NCI-H345 (cell line): ENCODE results near the gene TTC39C.
A peak's percentile ranks its signal among the peaks of the same experiment; 100 is the strongest.
"Not testable (repeated sequence)": the region's sequence is repeated elsewhere in the genome, so short reads cannot be mapped to it uniquely, and the experiment has no call there.

Source experiments
- DNase-seq: peaks from one replicate; lab custom pipeline; 2025; lab: John Stamatoyannopoulos, UW

Gene TTC39C

DNA sequence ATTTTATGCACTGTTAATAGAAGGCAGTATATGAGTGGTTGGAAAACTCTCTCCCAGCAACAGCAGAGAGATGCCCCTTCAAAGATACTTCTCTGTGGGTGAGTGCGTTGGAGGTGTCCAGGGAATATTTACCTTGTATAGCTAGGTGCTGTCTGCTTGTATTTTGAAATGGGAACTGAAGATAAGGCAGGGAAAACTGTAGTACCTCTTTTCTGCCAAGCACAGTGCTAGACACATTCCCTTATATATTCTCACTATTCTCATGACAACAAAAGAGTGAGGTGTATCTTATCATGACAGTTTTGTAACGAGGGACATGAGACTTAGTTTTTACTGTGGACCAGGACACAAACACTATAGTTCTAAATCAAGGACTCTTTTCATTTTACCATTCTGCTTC is 2.1 kb downstream of the TTC39C start:
- peak; percentile 58 for DNase-seq

DNA sequence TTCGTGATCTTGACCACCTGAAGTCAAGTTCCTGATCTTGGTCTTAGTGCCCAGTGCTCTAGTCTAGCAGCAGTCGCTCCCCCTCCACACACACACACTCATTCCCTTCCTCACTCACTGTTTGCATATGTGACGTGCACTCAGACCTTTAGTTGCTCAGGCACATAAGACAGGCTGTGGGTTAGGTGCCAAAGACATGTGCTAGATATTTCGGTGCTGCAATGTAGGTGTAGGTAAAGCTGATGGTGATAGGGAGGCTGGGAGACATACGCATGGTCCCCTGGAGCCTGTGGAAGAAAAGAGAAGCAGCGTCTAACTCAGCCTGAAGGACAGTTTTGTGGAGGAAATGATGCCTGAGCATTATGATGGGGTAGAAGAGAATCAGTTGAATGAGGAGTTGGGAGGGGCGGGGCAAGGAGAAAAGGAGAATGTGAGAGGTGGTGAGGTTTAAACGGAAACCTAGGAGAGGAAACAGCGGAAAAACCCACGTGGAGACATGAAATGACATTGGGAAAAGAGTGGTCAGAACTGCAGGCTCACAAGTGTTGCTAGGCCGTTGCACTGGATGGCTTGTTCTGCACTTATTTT is 3.8 kb downstream of the TTC39C start:
- no peak for DNase-seq

DNA sequence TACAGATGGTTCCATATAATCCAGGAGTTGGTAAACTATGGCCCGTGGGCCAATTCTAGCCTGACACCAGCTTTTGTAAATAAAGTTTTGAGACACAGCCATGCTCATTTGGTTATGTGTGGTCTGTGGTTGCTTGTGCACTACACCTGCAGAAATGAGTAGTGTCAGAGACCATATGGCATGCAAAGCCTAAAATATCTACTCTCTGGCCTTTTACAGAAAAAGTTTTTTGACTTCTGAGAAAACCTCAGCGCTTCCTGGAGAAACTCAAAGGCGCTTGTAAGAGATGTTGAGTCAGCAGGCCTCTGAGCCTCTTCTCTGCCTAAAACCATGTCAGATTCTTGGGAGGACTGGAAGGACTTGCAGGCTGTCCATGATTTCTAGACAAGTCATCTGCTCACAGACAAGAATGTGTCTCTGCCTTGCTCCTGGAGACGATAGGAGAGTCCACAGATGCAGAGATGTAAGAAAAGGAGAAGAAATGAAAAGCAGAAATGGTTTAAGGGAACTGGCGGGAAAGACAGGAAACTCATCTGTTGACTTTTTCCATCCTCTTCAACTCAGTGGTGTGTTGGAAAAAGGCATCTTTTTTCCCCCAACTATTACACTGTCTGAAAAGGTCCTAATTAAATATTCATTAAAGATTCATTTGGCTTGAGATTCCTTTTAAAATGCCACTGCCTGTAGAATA is 5.2 kb downstream of the TTC39C start:
- DNase-seq, result no peak

DNA sequence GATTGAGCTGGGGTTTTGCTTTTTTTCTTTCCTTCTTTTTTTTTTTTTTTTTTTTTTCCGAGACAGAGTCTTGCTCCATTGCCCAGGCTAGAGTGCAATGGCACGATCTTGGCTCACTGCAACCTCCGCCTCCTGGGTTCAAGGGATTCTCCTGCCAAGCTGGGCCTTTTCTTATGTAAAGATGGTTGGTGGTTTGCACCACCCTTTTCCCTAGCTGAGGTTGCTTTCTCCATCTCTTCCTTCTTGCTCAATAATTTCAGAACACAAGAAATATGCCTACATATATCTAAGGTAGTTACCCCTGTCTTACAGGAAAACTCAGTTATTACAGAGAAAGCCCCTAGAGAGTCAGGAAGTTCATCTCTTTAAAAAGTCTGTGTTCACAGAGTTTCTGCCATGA is 7.0 kb downstream of the TTC39C start:
- no peak for DNase-seq

DNA sequence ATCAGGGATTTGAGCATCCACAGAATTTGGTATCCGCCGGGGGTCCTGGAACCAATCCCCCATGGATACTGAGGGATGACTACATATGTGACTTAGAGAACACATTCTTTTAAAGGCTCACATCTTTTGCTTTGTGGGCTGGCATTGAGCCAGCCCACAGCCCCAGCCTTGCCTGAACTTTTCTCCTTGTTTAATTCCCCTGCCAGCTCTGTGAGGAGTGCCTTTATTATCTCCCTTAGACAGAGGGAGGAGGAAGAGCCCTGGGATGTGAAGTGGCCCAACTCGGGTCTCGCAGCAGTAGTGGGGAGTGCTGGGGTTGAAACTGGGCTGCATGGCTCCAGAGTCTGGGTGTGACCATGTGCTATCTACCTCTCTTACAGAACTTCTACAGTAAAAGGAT is 7.6 kb downstream of the TTC39C start:
- no peak for DNase-seq

DNA sequence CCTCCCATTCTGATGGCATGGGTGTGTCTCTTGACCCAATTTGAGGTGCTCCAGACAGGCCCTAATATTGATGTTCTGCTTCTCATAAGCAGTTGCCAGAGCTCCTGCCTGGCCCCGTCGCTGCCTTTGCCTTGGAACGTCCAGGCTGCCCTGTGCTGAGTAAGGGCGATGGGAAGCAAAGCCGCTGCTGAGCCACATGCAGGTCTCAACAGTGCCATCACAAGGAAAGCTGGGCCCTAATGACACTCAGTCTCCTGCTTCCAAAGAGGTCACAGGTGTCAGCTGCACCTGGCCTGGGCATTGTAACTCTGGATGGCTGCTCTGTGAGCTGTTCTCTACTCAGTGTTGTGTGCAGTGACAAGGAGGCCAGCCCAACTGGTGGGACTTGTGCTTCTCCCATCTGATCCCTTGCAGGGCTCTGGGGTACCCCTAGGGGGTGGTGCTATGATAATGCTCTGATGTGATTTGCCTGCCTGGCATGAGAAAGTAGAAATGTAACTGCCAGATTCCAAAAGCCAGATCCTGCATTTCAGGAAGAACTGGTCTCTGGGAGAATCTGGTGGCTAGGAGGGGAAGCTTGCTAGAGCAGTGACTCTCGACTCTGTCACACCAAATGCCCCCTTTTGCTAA is 8.7 kb downstream of the TTC39C start:
- DNase-seq, result no peak

DNA sequence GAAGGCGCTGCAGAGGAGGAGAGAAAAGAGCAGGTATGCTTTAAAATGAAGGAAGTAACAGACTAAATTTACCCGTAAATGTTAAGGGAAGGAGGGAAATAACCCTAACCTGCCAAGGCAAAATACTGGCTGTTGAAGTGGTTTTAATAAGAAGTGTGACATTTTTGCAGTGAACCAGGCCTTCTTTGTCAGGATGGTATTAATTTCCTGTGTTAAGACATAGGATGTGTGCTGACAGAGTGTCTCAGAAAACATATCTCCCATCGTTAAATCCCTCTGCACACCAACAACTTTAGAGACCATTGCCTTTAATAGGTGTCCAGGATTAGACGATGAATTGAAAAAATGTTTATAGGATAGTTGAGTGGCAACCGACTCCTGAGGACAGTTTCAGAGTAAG is 9.9 kb downstream of the TTC39C start:
- DNase-seq, result no peak

DNA sequence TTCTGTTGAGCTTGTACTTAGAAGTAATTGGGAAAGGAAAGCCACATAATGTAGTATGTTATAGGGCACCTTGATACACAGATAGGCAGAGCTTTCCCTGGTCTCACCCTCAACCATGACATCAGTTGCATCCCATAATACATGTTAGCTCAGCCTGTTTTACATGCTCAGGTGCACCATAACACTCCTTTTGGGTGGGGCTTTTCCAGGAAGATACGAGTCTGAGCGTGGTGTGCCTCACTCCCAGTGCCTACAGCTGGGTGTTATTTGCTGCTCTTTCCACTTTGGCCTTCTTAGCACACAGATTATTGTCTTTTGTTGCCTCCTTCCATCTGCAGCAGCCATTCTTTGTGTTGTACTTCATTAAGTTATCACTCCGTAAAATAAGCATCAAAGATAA is 11.9 kb downstream of the TTC39C start:
- DNase-seq, result no peak

DNA sequence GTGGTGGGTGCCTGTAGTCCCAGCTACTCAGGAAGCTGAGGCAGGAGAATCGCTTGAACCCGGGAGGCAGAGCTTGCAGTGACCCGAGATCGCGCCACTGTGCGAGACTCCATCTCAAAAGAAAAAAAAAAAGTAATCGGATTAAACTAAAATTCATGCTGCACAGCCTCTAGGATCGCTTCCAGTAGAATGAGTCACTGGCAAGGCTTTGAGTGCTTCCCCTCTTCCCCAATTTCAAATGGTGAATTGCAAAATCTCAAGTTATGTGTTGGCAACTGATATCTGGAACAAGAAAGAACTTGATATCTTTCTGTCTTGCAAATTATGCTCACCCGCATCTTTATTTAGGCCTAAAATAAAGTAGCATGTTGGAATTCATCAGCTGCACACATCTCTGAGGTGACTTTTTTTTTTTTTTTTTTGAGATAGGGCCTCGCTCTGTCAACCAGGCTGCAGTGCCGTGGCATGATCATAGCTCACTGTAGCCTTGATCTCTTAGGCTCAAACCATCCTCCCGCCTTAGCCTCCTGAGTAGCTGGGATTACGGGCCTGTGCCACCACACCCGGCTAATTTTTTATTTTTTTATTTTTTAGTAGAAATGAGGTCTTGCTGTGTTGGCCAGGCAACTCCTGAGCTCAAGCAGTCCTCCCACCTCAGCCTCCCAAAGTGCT is 12.7 kb downstream of the TTC39C start:
- no peak for DNase-seq

DNA sequence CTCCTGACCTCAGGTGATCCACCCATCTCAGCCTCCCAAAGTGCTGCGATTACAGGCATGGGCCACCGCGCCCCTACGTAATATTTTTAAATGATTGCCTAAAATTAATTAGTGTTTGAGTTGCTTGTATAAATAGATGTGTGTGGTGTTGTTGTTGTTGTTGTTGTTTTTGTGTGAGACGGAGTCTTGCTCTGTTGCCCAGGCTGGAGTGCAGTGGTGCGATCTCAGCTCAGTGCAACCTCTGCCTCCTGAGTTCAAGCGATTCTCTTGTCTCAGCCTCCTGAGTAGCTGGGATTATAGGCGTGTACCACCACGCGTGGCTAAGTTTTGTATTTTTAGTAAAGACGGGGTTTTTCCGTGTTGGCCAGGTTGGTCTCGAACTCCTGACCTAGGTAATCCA is 14.4 kb downstream of the TTC39C start:
- DNase-seq, result not testable (repeated sequence)

DNA sequence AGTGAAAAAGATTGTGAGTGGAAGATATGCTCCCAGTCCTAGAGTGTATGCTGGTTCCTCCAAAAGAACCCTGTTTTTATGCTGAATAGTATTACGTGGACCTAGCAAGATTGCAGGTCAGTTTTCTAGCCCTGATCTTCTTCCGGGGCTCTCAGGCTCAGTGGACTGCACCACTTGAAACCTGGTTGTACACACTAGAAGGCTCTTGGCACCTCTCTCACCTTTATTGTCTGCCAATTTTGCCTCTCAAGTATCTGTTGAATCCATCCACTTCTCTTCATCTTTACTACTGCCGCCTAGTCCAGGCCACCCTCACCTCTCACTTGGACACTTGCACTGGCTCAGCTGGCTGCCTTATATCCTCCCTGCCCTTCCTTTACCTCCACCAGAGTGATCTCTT is 16.8 kb downstream of the TTC39C start:
- DNase-seq, result no peak

DNA sequence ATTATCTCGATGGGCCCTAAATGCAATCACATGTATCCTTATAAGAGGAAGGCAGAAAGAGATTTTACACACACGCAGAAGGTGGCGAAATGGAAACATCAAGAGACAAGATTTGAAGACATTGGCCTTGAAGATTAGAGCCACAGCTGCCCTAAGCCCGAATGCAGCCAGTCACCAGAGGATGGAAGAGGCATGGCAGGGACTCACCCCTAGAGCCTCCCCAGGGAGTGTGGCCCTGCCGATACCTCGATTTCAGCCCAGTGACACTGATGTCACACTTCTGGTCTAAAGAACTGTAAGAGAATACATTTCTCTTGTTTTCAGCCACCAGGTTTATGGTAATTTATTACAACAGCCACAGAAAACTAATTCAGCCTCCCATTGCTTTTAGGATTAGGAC is 17.4 kb downstream of the TTC39C start:
- DNase-seq, result no peak

DNA sequence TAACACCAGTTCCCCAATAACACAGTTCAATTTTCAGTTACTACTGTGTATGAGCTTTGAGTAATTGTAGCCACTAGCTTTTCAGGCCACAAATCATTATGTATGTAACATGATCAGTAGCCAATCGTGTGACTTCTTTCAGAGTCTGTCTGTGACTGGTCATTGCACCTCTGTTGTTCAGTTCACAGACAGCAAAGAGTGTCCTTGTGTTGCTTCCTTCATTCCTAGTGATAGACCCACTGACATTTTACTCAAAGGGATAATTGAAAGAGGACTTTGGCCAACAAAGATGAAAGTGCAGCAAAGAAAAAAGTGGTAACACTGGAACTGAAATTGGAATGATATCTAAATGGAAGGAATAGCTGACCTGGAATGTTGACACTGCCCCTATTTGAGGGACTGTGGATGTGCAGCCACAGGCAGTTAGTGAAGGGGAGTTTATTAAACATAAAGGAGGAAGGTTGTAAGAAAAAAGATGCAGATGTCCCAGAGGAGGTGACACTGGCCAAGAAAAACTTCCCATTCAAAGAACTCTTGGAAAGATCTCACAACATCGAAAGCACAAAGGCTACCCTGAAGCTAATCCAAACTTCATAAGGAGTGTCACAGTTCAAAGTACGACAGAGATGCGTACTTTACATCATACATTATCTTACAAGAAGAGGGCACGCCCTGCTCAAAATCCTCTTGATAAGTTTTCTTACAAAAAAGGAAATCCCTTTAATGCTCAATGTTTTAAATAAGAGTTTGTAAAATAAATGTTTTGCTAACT is 19.3 kb downstream of the TTC39C start:
- no peak for DNase-seq

DNA sequence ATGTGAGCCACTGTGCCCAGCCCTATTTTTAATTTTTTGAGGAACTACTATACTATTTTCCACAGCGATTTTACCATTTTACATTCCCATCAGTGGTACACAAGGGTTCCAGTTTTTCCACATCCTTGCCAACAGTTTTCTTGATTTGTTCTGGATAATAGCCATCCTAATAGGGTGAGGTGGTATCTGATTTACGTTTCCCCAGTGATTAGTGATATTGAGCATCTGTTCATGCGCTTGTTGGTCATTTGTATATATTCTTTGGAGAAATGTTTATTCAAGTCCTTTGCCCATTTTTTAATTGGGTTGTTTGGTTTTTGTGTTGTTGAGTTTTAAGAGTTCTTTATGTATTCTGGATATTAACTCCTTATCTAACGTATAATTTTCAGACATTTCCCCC is 20.8 kb downstream of the TTC39C start:
- DNase-seq, result no peak

DNA sequence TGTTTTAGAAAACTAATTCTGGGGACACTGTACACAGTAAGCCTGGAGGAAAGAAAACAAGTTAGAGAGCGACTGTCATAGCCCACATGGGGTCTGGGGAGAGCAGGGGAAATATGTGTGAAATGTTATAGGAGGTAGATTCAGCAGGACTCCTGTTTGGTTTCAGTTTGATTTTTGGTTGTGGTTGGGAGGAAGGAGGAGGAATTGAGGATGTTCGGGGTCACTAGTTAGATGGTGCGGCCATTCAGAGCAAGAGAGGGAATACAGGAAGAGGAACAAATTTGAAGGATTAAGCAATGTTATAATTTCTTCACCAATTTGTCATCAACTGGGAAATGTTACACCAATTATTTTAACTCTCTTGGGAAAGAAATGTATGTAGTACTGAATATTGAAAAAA is 25.1 kb downstream of the TTC39C start:
- no peak for DNase-seq

DNA sequence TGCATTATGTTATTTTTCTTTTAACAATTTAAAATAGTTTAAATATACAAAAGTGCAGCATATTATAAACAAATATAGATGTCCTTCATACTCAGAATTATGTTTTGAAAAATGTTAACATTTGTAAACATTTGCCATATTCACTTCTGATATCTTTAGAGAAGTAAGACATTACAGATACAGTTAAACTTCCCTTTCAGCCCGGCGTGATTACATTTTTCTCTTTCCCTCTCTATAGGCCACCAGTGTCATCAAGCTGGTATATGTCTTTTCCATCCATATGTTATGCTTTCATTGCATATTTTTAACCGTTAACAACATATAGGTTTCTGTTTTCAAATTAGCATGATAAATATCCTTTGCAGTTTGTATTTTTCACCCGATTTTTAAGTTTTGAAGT is 27.1 kb downstream of the TTC39C start:
- no peak for DNase-seq

DNA sequence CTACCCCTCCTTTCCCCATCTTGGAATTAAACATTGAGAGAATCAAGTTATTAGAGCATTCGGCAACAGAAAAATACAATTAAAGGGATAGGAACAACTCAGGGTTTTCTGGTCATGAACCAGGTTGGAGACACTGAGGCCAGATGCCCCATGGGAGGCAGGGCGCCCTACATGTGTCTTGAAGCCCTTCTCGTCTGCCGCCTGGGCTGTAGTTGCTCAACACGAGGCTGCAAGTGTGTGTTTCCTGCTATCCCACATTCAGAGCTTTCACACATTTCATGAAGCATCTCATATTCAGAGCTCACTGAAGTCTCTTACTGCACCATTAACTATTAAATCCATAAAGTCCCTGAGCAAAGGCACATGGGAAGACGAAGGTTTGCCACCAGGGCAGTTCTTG is 28.8 kb downstream of the TTC39C start:
- no peak for DNase-seq

DNA sequence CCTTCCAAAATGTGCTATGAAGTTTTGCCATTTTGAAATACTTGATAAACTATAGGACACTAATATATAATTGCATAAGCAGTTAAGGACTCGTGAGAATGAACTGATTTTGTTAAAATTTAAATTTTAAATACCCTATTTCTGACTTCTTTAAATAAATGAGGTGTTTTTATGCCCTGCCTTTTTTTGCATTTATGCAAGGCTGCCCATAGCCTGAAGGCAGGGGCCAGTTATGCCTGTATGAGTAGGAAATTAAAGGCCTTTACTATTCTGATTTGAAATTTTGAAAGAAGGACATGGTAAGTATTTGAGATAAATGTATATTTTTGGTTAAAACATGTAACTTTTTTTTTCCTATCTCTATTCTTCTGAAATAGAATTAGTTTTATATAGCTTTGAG is 33.7 kb downstream of the TTC39C start:
- no peak for DNase-seq

DNA sequence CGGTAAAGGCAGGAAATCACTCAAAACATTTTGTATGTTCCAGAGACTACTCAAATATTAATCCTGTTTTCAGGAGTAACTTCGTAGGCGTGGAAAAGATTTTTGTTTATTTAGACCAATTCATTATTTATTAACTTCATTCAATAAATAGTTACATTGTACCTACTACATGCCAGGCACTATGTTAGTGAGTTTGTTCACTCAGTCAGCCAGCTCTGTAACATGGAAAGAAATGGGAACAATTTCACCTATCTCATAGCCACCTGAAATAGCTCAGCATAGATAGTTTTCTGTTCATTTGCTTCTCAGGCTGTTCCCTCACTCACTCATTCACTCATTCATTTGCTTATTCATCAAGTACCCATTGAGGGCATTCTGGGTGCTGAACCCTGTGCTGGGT is 34.6 kb downstream of the TTC39C start:
- DNase-seq, result no peak

DNA sequence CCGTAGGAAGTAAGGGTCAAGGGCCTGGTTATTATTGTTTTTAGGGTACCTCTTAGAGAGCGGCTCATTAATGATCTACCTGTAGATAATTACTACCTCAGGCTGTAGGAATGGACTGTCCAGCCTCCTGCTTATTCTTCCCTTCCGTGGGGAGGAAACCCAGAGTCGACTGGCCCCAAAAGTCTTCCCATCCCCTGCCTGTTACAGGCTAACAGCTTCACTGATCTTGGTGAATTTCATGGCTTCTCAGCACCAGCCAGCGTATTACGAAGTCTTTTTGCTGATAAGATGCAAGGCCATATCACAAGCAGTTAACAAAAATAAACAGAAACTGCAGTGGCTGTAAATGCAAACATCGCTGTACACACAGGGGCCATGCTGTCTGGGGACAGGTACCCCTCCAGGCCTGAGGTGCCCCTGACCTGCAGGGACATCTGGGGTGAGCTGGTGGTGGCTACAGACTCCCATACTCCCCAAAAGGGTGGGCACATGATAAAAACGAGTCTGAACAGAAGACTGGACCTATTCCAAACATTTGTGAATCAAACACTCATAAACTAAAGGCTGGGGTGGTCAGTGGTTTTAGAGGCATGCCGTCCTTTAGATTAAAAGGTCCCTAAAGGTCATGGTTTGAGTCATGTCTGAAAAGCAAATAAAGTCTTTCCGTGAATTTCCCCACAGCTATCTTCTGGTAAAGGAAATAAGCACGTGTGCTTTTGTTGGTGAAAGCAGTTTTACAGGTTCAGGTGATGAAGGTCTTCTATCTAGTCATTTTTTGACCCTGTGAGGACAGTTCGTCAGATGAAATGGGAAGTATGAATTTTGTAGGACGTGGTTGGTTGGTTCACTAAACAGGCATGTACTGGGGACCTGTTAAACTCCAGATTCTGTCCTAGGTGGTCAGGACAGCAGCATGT is 36.7 kb downstream of the TTC39C start:
- no peak for DNase-seq

DNA sequence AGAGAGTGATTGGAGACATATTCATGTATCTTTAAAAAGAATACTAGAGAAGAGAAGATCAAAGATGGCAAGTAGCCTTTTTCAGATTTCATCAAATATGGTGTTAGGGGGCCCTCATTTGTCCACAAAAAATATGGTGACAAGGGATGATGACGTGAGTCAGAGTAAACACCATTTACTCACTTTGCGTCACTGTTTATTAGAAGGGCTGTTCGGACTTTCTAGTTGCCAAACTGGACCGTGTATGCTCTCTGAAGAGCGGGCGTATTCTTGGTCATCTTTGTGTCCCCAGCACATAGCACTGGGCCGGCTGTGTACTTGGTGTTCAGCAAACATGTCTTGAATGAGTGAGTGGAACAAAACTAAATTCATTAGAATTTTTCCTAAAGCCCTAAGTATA is 37.5 kb downstream of the TTC39C start:
- no peak for DNase-seq
